ENCODE data around the gene AGFG2.

GRCh38 chr7:100546129-100546925 is 7.3 kb downstream of the AGFG2 start:
- TF ChIP-seq CTCF (IDR thresholded peaks at IDR 0.05; ENCODE audit: insufficient read depth, low read depth, low read length) (no peak), EZH2 (IDR thresholded peaks at IDR 0.05; ENCODE audit: insufficient read depth, low read length) (no peak)
